Measurements from ENCODE around the gene SYP. TPM values are rescaled to one million over a fixed set of nuclear protein-coding genes. Genes with fewer than 3 reads are reported as not detected.

SYP gene
- total and polyA plus RNA-seq, 2 donors (not counting 3 experiments of a cell fraction or from before 2014, with no cell fraction given) = 0.21 to 0.77 TPM

GRCh38 chrX:49249616-49250015 is 49.6 kb upstream of the SYP start:
- POLR2A ChIA-PET = no interaction called here

More at GRCh38 chrX:49249616-49250015, 49.6 kb upstream of the SYP start:
- Histone ChIP-seq H3K9me3 (replicated peaks; ENCODE audit: control insufficient read depth, insufficient read depth, low read length) (no peaks in the 10 kb centered on the region), H3K4me2 (ENCODE audit: insufficient read depth, low read length) (no peak overlapping the region), H3K36me3 (ENCODE audit: control insufficient read depth in 2 of 2, extremely low read depth in 1 of 2, insufficient read depth in 2 of 2, low read length in 2 of 2) (peaks cover 0 to 5% of the 10 kb centered on the region in 2 experiments), H4K20me1 (replicated peaks; ENCODE audit: control insufficient read depth, extremely low read depth, insufficient read depth, low read length) (no peaks in the 10 kb centered on the region), H3K27me3 (ENCODE audit: control insufficient read depth in 2 of 2, insufficient read depth in 2 of 2, low read length in 2 of 2) (no peaks in the 10 kb centered on the region), H3K4me3 (replicated peaks in 1 of 3; ENCODE audit: insufficient read depth in 1 of 3, low read depth in 1 of 3, low read length in 3 of 3) (no peak overlapping the region), H3K9ac (replicated peaks; ENCODE audit: extremely low read depth, insufficient read depth, low read length) (no peak overlapping the region), H3K27ac (ENCODE audit: insufficient read depth, low read depth, low read length) (no peak overlapping the region), H2AFZ (ENCODE audit: low read depth, low read length) (no peak overlapping the region), H3K4me1 (ENCODE audit: control insufficient read depth, extremely low read depth, insufficient read depth, low read length) (no peaks in the 10 kb centered on the region), H3K79me2 (ENCODE audit: control insufficient read depth, insufficient read depth, low read length) (no peaks in the 10 kb centered on the region), H3K9me1 (replicated peaks; ENCODE audit: control insufficient read depth, extremely low read depth, insufficient read depth, low read length) (no peaks in the 10 kb centered on the region)
- BruUV-seq (replicated peaks) = no TSS peak
- dilution Hi-C loops (cut with MboI; ENCODE audit: extremely low pct_ligation_motif_present, low sequenced_read_pairs) = no loop called here
- FAIRE-seq (no peak), DNase-seq (ENCODE audit: low read depth, low spot score) (no peak)
- TF ChIP-seq JUN (IDR thresholded peaks at IDR 0.05; ENCODE audit: borderline replicate concordance, insufficient read depth, insufficient read length, low read depth) (no peak), EZH2 (IDR thresholded peaks at IDR 0.05; ENCODE audit: borderline replicate concordance, low read depth, low read length, severe bottlenecking) (no peak), FOS (IDR thresholded peaks at IDR 0.05; ENCODE audit: borderline replicate concordance, insufficient read depth, low read length) (no peak), CTCF (IDR thresholded peaks at IDR 0.05; ENCODE audit: extremely low read depth in 1 of 2, insufficient read depth in 1 of 2, low read depth in 1 of 2, low read length in 2 of 2) (no peak), POLR2A (IDR thresholded peaks at IDR 0.05; ENCODE audit: low read depth, low read length) (no peak), GATA2 (IDR thresholded peaks at IDR 0.05; ENCODE audit: insufficient read depth, insufficient read length, low read depth, low read length) (no peak), MAX (IDR thresholded peaks at IDR 0.05; ENCODE audit: insufficient read depth, insufficient read length) (no peak), POLR2AphosphoS5 (IDR thresholded peaks at IDR 0.05; ENCODE audit: insufficient read depth, low read depth, low read length) (no peak), MYC (IDR thresholded peaks at IDR 0.05; ENCODE audit: low read depth, low read length) (no peak)
- CTCF ChIA-PET = interaction anchor here (0.5 kb wide), 1 partner anchor 8 kb away, joined by 3 read pairs; no protein-coding TSS in a partner anchor
- intact Hi-C loops (cut with micrococcal nuclease) = no loop called here
